ENCODE data around the gene CHCHD3. TPM values are rescaled to one million over a fixed set of nuclear protein-coding genes. Genes with fewer than 3 reads are reported as not detected.
"Not testable (repeated sequence)": the region's sequence is repeated elsewhere in the genome, so short reads cannot be mapped to it uniquely, and the experiment has no call there.

CHCHD3 gene
- total RNA-seq, 1 donor: 99.7 TPM

GRCh38 chr7:133040178-133040577, 41.7 kb downstream of the CHCHD3 start:
- no peak for TF ChIP-seq CTCF (IDR thresholded peaks at IDR 0.05; ENCODE audit: insufficient read depth, low read length)
- H3K4me3 ChIP-seq (ENCODE audit: low read depth, low read length): no peak overlapping the region

GRCh38 chr7:133039614-133040013, 42.3 kb downstream of the CHCHD3 start:
- no peak for TF ChIP-seq CTCF (IDR thresholded peaks at IDR 0.05; ENCODE audit: insufficient read depth, low read length)
- DNase-seq (ENCODE audit: low read depth): no peak
- no peak overlapping the region for H3K4me3 ChIP-seq (ENCODE audit: low read depth, low read length)

More at GRCh38 chr7:133040178-133040577, 41.7 kb downstream of the CHCHD3 start:
- no peak for DNase-seq (ENCODE audit: low read depth)

- no peak for TF ChIP-seq CTCF (IDR thresholded peaks at IDR 0.05; ENCODE audit: insufficient read depth, low read length)
- no peak overlapping the region for H3K4me3 ChIP-seq (ENCODE audit: low read depth, low read length)
- no peak for DNase-seq (ENCODE audit: low read depth)
These were observed 45.6 kb downstream of the CHCHD3 start for GRCh38 chr7:133036289-133036688.

- H3K4me3 ChIP-seq (ENCODE audit: low read depth, low read length): not testable (repeated sequence)
These were observed 46.6 kb downstream of the CHCHD3 start for GRCh38 chr7:133035240-133035639.

GRCh38 chr7:133030346-133030745, 51.5 kb downstream of the CHCHD3 start:
- H3K4me3 ChIP-seq (ENCODE audit: low read depth, low read length): no peak overlapping the region
- TF ChIP-seq CTCF (IDR thresholded peaks at IDR 0.05; ENCODE audit: insufficient read depth, low read length): no peak
- DNase-seq (ENCODE audit: low read depth): no peak

More at GRCh38 chr7:133035240-133035639, 46.6 kb downstream of the CHCHD3 start:
- not testable (repeated sequence) for DNase-seq (ENCODE audit: low read depth)

GRCh38 chr7:133029463-133029862, 52.4 kb downstream of the CHCHD3 start:
- no peak for DNase-seq (ENCODE audit: low read depth)
- TF ChIP-seq CTCF (IDR thresholded peaks at IDR 0.05; ENCODE audit: insufficient read depth, low read length): no peak

GRCh38 chr7:133027397-133027796, 54.5 kb downstream of the CHCHD3 start:
- DNase-seq (ENCODE audit: low read depth): no peak
- H3K4me3 ChIP-seq (ENCODE audit: low read depth, low read length): no peak overlapping the region
- no peak for TF ChIP-seq CTCF (IDR thresholded peaks at IDR 0.05; ENCODE audit: insufficient read depth, low read length)

More at GRCh38 chr7:133029463-133029862, 52.4 kb downstream of the CHCHD3 start:
- no peak overlapping the region for H3K4me3 ChIP-seq (ENCODE audit: low read depth, low read length)
